CD4-positive, alpha-beta T cell treated with Interferon alpha-2 for 1 hour (primary cell): Measurements from ENCODE around the gene NCF1.
"Not testable (repeated sequence)": the region's sequence is repeated elsewhere in the genome, so short reads cannot be mapped to it uniquely, and the experiment has no call there.

Experiments
- DNase-seq, 2 donors: peaks; one replicate each; pipeline ENCODE4 v3.0.0-alpha.2; 2020 to 2022

Gene NCF1

GRCh38 chr7:74773760-74774750 lies at the start of gene NCF1:
TSS of gene NCF1 (plus strand) at chr7:74774011. CDS start at chr7:74774032, 21 bp downstream.
- not testable (repeated sequence) for DNase-seq

GRCh38 chr7:74725840-74726239 lies 48.0 kb upstream of the NCF1 start:
- no peak for DNase-seq

DNA sequence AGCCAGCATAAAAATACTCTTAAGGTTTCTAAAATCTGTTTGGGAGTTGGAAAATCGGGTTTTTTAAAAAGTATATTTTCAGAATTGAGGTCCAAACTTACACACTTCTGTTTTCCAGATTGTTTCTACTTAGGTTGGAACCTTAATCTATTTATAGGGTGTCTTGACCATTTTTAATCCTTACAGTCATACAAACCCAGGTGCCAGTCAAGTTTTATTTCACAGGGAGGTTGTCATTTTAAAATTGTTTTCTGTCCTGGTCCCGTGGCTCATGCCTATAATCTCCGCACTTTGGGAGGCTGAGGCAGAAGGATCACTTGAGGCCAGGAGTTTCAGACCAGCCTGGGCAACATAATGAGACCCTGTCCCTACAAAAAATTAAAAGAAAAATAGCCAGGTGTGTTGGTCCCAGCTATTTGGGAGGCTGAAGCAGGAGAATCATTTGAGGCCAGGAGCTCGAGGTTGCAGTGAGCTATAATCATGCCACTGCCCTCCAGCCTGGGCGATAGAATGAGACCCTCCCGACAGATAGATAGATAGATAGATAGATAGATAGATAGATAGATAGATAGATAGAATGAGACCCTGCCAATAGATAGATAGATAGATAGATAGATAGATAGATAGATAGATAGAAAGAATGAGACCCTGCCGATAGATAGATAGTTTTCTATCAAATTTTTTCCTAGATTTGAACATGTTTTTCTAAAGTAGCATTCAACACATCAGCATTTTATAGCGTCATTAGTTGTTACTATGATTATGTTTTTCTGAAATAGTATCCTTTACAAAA lies 47.3 kb upstream of the NCF1 start:
- DNase-seq, result no peak

DNA sequence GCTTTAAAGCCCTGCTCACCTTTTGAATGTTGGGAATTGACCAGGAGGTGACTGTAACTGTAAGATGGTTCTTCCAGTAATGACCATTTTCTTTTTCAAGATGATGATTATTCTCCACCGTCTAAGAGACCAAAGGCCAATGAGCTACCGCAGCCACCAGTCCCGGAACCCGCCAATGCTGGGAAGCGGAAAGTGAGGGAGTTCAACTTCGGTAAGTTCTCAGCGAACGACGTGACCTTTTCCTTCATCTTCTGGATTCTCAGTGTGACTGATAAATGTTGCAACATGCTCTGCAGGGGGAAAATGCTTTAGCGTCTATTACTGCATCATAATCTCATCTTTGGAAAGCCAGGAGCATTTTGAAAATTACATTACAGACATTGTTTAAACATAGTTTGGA lies 45.1 kb upstream of the NCF1 start:
- not testable (repeated sequence) for DNase-seq

DNA sequence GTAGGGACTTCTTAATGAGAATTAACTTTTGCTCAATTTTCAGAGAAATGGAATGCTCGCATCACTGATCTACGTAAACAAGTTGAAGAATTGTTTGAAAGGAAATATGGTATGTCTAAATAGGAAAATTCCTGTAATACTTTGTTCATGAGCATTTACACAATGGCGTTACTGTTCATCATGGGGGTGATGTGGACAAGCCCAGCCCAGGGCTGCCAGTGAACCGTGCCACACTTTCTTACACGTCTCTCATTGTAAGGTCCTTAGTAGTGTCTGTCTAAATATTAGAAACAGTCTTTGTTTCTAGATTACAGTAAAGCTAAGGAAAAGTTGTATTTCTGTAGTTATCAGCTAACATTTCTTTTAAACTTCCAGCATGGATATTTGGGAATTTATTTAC lies 43.6 kb upstream of the NCF1 start:
- DNase-seq, result not testable (repeated sequence)

- not testable (repeated sequence) for DNase-seq
Measured at GRCh38 chr7:74739974-74740703, 33.7 kb upstream of the NCF1 start.

- not testable (repeated sequence) for DNase-seq
Measured at GRCh38 chr7:74743936-74744557, 29.8 kb upstream of the NCF1 start.

DNA sequence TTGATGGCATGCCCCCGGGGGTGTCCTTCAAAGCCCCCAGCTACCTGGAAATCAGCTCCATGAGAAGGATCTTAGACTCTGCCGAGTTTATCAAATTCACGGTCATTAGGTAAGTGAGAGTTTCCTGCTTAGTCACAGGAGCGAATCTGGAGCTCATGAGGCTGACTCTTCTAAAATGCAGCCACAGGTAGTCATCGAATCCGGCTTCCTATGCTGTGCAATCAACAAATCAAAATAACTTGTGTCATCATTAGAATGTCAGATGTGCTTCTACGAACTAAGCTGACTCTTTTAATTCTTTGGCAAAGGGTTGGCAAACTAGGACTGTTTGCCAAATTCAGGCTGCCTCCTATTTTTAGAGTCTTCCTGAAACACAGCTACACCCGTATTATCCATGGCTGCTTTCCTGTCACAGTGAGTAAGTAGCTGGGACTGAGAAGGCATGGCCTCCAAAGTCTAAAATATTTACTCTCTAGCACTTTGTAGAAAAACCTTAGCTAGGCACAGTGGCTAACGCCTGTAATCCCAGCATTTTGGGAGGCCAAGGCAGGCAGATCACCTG lies 19.8 kb upstream of the NCF1 start:
- not testable (repeated sequence) for DNase-seq

DNA sequence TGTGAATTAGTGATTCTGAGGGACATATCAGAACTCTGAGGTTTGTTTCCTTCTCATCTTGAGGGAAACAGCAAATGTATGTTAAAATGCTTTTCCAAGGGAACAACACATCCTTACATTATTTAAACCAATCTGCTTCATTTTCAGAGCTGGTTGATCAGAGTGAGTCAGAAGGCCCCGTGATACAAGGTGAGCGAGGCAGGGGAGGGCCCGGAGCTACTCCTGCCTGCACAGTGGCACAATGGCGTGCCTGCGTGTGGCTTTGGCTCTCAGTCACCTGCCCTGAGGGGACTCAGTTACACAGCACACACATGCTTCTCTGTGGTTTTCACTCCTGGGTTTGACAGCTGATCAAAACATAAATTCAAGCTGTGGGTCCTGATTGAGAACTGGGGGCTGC lies 17.1 kb upstream of the NCF1 start:
- DNase-seq, result not testable (repeated sequence)

DNA sequence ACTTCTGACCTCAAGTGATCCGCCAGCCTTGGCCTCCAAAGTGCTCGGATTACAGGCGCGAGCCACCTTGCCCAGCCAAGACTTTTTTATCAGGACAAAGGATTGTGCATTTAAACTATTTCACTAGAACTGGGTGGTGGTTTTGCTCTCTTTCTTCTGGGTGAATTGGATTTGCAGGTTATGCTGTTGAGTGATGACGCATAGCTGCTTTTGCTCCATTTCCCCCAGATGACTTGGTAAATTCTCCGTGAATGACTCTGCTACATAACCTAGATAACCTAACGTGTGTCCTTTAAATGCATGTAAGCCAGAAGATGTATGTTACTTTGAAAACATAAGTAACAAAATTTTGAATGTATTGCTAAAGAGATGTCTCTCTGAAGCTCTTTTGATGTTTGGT lies 15.5 kb upstream of the NCF1 start:
- DNase-seq, result not testable (repeated sequence)

GRCh38 chr7:74758982-74759381 lies 14.8 kb upstream of the NCF1 start:
- DNase-seq, result not testable (repeated sequence)

DNA sequence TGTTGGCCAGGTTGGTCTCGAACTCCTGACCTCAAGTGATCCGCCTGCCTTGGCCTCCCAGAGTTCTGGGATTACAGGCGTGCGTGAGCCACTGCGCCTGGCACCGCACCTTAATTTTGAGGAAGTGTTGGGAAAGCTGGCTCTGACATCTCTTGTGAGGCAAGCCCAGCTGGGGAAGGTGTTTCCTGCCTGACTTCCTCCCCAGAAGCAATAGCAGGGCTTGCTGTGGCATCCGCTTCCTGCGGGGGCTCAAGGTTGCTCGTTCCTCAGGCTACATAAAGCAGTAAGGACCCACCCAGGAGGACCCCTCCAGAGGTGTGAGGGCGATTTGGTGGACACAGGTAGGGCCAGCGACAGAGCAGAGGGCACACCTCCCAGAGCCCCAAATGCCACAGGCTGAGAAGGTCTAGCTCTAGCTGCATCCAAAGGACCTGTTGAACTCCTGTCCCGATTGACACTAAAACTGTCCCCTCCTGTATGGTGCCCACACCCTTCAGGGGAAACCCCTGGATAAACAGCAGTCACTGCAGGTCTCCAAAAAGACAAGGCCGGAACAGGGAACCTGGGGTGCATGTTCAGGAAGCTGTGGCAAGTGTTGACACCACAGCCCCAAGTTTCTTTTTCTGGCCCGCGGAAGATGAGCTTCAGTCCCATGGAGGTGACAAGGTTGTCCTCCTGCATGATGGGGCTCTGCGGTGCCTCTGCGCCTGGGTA lies 8.4 kb upstream of the NCF1 start:
- DNase-seq, result not testable (repeated sequence)

GRCh38 chr7:74766509-74766908 lies 7.3 kb upstream of the NCF1 start:
- not testable (repeated sequence) for DNase-seq

- DNase-seq, result not testable (repeated sequence)
Measured at GRCh38 chr7:74766991-74767390, 6.8 kb upstream of the NCF1 start.

GRCh38 chr7:74770062-74770461 lies 3.7 kb upstream of the NCF1 start:
- DNase-seq, result not testable (repeated sequence)

DNA sequence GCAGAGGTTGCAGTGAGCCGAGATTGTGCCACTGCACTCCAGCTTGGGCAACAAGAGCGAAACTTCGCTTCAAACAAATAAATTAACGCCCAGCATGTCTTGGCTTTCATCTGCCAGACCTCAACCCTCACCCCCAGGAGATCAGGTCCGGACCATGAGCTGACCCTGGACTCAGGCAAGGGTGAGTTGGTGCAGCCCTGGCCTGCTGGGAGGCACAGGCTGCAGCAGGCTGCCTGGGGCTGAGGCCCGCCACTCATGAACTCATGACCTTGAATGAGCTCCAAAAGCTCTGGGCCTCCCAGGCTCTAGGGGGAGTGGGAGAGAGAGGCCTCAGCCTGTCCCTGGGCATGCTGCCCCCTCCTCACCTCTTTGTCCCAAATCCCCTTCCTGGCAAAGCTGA lies 1.7 kb upstream of the NCF1 start:
- DNase-seq, result not testable (repeated sequence)

DNA sequence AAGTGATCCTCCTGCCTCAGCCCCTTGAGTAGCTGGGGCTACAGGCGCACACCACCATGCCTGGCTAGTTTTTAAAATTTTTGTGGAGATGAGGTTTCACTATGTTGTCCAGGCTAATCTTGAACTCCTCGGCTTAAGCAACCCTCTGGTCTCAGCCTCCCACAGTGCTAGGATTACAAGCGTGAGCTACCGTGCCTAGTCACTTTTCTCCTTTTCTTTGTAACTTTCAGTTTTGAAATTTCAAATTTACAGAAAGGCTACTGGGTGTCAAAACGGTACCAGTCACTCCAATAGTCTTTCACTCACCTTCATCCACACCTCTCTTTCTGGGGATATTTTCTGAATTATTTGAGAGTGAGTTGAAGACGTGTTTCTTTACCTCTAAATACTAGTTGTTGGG lies 1.3 kb downstream of the NCF1 start:
- DNase-seq, result not testable (repeated sequence)

- not testable (repeated sequence) for DNase-seq
Measured at GRCh38 chr7:74779053-74779452, 5.2 kb downstream of the NCF1 start.

GRCh38 chr7:74781746-74782145 lies 7.9 kb downstream of the NCF1 start:
- DNase-seq, result not testable (repeated sequence)

DNA sequence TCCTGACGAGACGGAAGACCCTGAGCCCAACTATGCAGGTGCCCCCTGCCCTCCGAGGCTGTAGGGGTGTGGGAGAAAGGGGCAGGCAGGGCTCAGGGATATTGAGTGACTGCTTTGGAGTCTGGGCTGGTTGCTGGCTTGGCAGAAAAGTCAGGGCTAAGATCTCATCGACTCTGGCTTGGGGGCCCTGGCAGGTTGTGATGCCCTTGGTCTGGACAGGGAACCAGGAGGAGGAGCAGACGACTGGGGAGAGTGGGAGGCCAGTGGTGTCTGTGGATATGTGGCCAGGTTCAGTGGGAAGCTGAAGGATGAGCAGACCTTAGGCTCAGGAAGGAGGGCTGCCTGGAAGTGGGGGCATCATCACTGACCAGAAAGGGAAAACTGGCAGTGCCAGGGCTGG lies 9.8 kb downstream of the NCF1 start:
- not testable (repeated sequence) for DNase-seq
